T-helper 9 cell (primary cell): ENCODE data around the gene INSIG2.
"Not testable (repeated sequence)": the region's sequence is repeated elsewhere in the genome, so short reads cannot be mapped to it uniquely, and the experiment has no call there.

ENCODE experiments used
- DNase-seq: peaks from one replicate; pipeline ENCODE4 v3.0.0-alpha.2; 2020

INSIG2 gene

GRCh38 chr2:118061135-118061955 is 26.9 kb upstream of the INSIG2 start:
- DNase-seq: no peak

DNA sequence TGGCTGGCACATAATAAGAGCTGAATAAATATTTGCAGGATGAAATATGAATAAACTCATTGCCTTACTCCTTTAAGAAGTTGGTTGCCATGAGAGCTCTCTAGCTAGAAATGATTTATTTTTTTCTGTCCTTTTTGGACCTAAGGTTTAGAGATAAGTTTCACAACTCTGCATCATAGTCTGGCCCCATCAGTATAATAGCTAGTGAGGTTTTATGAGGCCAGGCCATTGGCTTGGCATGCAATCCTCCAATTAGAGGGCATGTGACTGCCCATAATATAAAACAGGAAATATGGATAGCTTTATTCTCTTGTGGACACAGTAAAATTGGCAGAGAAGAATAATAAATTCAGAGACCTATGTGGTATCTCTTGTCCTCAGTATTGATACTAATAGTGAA is 26.2 kb upstream of the INSIG2 start:
- no peak for DNase-seq

DNA sequence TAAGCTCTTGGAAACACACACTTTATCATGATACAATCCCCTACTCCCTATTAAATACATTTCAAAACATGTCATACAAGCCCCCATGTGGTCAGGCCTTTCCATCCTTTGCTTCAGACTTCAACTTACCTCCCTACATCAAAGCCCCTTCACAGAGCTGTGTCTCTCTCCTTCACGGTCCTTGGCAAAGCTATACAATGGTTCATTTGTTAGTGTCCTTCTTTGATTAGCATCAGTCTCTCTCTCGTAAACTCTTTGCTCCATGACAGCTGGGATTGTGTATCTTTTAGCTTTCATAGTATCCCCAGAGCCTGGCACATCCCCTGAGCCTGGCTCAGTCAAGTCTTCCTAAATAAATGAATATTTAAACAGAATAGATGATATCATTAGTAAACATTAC is 25.6 kb upstream of the INSIG2 start:
- DNase-seq: no peak

DNA sequence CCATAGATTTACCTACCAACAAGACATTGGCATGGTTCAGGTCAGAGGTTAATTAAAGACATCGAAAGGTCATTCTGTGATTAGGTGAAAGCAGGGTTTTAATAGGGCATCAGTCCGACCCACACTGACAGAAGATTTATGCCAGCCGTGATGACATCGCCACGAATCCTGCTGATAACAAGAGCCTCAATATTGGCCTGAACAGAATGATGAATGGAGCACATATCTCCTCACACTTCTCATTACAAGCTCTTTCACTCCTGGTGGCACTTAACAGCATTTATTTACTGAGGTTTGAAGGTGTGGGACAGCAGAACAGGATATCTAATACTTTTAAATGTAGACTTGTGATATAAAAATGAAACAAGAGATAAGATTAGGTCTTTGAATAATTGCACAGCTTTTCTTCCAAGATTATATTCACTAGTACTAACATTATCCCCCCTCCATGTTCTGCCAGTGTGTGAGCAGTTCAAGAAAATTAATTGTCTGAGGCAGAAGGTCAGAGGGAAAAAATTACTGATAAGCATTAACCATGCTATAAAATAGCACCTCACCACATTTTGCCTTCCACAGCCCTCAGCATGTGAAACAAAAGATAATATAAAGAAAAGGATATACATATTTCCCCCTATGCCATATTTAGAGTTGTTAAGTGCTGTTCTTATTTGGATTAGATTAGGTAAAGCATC is 23.1 kb upstream of the INSIG2 start:
- no peak for DNase-seq

- no peak for DNase-seq
Measured at GRCh38 chr2:118065921-118066511, 22.3 kb upstream of the INSIG2 start.

GRCh38 chr2:118077636-118078247 is 10.5 kb upstream of the INSIG2 start:
- DNase-seq: no peak

DNA sequence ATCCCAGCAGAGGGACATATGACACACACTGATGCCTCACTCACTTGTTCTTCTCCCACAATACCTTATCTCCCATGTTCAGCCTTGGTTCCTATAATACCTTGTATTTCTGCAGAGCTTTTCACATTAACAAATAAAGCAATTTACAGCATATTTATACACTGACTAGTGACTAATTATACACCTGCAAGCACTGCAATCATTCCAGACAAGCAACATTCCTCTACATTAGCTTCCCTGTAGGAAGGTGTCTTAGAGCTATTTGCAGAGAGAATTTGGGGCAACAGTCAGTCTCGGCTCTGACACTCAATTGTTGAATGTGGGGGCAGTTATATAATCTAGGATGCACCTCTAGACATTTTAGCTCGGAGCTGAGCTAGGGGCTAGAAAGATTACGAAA is 9.5 kb upstream of the INSIG2 start:
- no peak for DNase-seq

DNA sequence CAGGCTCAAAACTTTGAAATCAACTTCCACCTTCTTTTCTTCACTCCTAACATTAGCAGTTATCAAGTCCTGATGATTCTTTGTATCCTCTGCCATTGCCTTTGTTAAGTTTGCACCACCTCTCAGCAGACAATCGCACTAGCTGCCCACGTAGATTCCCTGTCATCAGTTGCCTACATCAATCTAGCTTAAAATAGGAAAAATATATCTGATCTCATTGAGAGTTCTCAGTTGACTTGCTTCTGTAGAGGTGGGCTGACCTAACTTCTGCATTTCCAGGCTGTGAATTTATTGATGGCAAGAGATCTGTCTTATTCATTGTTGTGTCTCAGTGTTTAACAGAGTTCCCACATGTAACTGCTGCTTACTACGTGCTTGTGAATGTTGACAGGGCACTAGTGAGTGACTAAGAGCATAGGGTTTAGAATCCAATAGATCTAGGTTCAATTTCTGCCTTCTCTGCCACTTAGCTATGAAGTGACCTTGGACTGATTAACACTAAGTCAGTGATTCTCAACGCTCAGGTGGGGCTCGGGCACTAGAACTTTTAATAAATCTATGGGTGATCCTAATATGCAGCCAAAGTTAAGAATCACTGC is 3.7 kb upstream of the INSIG2 start:
- no peak for DNase-seq

GRCh38 chr2:118085173-118086023 is 2.9 kb upstream of the INSIG2 start:
- DNase-seq: no peak

DNA sequence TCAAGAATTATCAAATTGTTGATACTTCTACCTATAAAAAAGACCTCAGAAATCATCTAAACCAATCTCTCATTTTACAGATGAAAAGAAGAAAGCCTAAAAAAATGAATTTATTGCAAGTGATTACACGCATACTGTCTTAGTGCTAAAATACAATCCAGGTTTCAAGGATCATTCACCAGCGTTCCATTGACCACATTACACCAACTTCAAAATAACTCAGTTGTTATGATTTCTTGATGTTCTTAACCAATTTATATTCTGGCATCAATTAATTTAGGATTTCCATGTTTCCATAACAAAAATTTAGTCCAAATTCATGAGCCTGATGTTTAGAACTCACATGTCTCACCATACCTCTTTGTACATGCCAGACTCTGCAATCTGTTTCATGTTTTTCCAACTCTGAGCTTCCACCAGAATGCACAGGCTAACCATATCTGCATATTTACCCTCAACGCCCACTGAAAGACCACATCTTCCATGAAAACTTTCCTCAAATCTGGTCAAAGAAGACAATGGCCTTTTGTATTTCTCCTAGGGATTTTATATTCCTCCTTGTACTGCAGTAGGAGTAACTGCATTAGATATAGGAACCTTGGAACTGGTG is 2.1 kb upstream of the INSIG2 start:
- DNase-seq: no peak

- DNase-seq: peak; percentile 10
Measured at GRCh38 chr2:118089139-118089800, 999 bp downstream of the INSIG2 start.

DNA sequence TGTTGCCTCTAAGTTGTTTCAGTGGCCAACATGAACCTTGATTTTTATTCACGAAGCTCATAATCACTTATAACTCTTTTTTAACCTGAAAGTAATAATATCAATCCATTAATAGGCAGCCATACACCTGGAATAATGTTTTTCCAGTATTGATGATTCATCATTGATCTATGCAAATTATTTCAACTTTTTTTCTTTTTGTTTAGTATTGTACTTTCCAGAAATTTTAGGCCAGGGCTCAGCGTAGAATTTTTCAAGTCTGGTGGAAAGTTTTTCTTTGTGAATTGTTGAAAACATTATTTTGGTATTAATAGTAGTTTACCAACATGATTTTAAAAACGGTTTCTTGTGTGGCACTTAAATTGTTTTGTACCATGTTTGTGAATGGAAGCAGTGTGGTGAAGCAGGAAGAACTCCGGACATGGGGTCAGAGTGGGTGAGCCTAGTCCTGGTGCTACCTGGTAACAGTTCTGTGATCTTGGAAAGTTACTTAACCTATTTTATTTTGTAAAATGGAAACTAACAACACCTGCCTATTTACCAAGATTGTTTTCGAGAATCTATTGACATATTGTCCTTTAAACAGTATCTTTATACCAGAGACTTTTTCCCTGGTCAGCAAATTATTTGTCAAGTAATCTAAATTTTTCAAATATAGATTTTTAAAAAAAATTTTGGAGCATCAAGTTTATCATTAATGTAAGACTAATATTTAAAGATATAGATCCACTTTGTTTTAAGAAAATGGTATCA is 2.3 kb downstream of the INSIG2 start:
- DNase-seq: no peak

- no peak for DNase-seq
Measured at GRCh38 chr2:118091140-118091478, 2.8 kb downstream of the INSIG2 start.

- no peak for DNase-seq
Measured at GRCh38 chr2:118091631-118092030, 3.4 kb downstream of the INSIG2 start.

DNA sequence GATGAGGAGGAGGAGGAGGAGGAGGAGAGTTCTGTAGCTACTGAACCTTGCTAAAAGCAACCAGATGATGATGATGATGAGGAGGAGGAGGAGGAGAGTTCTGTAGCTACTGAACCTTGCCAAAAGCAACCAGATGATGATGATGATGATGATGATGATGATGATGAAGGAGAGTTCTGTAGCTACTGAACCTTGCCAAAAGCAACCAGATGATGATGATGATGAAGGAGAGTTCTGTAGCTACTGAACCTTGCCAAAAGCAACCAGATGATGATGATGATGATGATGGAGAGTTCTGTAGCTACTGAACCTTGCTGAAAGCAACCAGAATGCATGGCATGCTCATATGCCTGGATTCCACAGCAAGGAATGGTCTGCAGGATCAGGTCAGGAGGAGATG is 5.8 kb downstream of the INSIG2 start:
- not testable (repeated sequence) for DNase-seq

- DNase-seq: no peak
Measured at GRCh38 chr2:118094503-118094902, 6.2 kb downstream of the INSIG2 start.

GRCh38 chr2:118095610-118096009 is 7.3 kb downstream of the INSIG2 start:
- no peak for DNase-seq

DNA sequence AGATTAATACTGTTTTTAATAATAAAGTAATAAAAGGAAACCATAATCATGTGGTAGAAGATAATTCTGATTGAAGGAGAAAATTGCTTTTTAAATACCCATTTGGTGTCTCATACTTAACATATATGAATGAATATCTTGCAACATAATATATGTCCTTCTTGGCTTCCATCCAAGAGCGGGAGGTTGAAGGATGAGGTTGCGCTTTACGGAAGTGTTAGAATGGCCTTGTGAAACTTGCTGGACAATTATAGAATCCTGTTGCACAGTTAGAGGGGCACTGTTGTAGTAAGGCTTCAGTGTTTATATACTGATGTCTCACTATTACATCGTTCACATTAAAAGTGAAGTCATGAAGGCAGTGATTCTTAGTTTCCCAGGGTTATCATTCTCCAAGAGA is 9.4 kb downstream of the INSIG2 start:
- no peak for DNase-seq

GRCh38 chr2:118098307-118099030 is 10.2 kb downstream of the INSIG2 start:
- DNase-seq: no peak
